ENCODE data around the gene MCOLN2. TPM values are rescaled to one million over a fixed set of nuclear protein-coding genes. Genes with fewer than 3 reads are reported as not detected.

The MCOLN2 gene
- total and polyA plus RNA-seq, 4 donors = 0.16 to 0.28 (median 0.25) TPM; not detected in 1

- TF ChIP-seq HNF4G (IDR thresholded peaks at IDR 0.05) = no peak
- no peak for TF ChIP-seq TAF1 (conservative IDR thresholded peaks at IDR 0.05)
Observed at GRCh38 chr1:84877592-84877991, 119.3 kb downstream of the MCOLN2 start (continued).

- Histone ChIP-seq H3K4me1 (ENCODE audit: control insufficient read depth in 4 of 4, insufficient read depth in 4 of 4, low read length in 3 of 4) (no peaks in the 10 kb centered on the region), H3K4me3 (ENCODE audit: low read depth in 1 of 3, low read length in 3 of 3) (no peak overlapping the region), H3K9ac (ENCODE audit: low read depth in 1 of 2, low read length in 2 of 2) (no peak overlapping the region), H3K27me3 (ENCODE audit: control insufficient read depth in 4 of 4, insufficient read depth in 4 of 4, low read length in 3 of 4) (no peaks in the 10 kb centered on the region), H3K27ac (ENCODE audit: low read depth in 1 of 2, low read length in 2 of 2) (no peak overlapping the region), H3K36me3 (ENCODE audit: control insufficient read depth in 4 of 4, insufficient read depth in 3 of 4, low read depth in 1 of 4, low read length in 3 of 4) (no peaks in the 10 kb centered on the region), H3K9me3 (ENCODE audit: control insufficient read depth in 4 of 4, low read length in 3 of 4) (no peaks in the 10 kb centered on the region)
- DNase-seq (ENCODE audit: low spot score) = no peak
- 87% methylated on average over 5 of the region's 5 CpGs for WGBS
- TF ChIP-seq EGR1 (IDR thresholded peaks at IDR 0.05; ENCODE audit: low read depth in 2 of 2) (no peak), JUND (IDR thresholded peaks at IDR 0.05) (no peak)
Observed at GRCh38 chr1:84876353-84876752, 120.6 kb downstream of the MCOLN2 start.

Other genes with a start within 250 kb of the MCOLN2 start
- under 1 TPM in 1 of 2 donors, not detected in 1; 0.56 TPM for gene LPAR3, start 103.9 kb downstream of the MCOLN2 start, total RNA-seq
- not detected for gene LPAR3, start 103.9 kb downstream of the MCOLN2 start, polyA plus RNA-seq
- gene MCOLN3, start 51.4 kb upstream of the MCOLN2 start, total RNA-seq = under 1 TPM in 1 of 2 donors, not detected in 1; 0.42 TPM
- under 1 TPM; 0.08 to 0.21 TPM for gene MCOLN3, start 51.4 kb upstream of the MCOLN2 start, polyA plus RNA-seq
- 10 to 100 TPM in 1 of 2 donors, 1 to 10 TPM in 1; 4.8 to 11.5 TPM for gene SYDE2, start 203.9 kb upstream of the MCOLN2 start, total RNA-seq
- gene SYDE2, start 203.9 kb upstream of the MCOLN2 start, polyA plus RNA-seq = 1 to 10 TPM; 1.3 to 2.5 TPM